ENCODE measurements around the gene TMEM127. TPM values are rescaled to one million over a fixed set of nuclear protein-coding genes. Genes with fewer than 3 reads are reported as not detected.

The TMEM127 gene
- 85.7 TPM for total RNA-seq
- long read RNA-seq, full-length matches to known transcripts, result 144 of 207 reads
- long read RNA-seq, partial matches to known transcripts, result 23 of 207 reads
- long read RNA-seq, other reads (novel, unspliced or antisense), result 40 of 207 reads

GRCh38 chr2:96265840-96266679 is at the start of gene TMEM127, which contains the start of gene CIAO1:
TMEM127 (minus strand) TSS chr2:96265997; CDS start chr2:96265381, 616 bp downstream.
CIAO1 (plus strand) TSS chr2:96266225; CDS start chr2:96266351, 126 bp downstream.
- no peaks in the 10 kb centered on the region for H3K9me3 ChIP-seq (replicated peaks)
- peak within 1 kb of the TSS; percentile 96 for H3K27ac ChIP-seq (replicated peaks)
- H3K4me3 ChIP-seq, result peak within 1 kb of the TSS; percentile 97
- no peaks in the 10 kb centered on the region for H3K27me3 ChIP-seq (ENCODE audit: low read depth)
- intact Hi-C loops (cut with micrococcal nuclease), result no loop called here
- TF ChIP-seq CTCF (IDR thresholded peaks at IDR 0.05; ENCODE audit: borderline replicate concordance), result peak; percentile 28
- H3K36me3 ChIP-seq, result peaks cover 60% of the 10 kb centered on the region
- DNase-seq, result peak; percentile 98
- H3K4me1 ChIP-seq, result peaks cover 65% of the 10 kb centered on the region

GRCh38 chr2:96315005-96315399 is 49.2 kb upstream of the TMEM127 start:
- H3K27me3 ChIP-seq (ENCODE audit: low read depth), result peaks cover 36% of the 10 kb centered on the region
- H3K36me3 ChIP-seq, result no peaks in the 10 kb centered on the region
- no peak overlapping the region for H3K27ac ChIP-seq (replicated peaks)
- no peak overlapping the region for H3K4me3 ChIP-seq
- no peak for DNase-seq
- intact Hi-C loops (cut with micrococcal nuclease), result no loop called here
- H3K4me1 ChIP-seq, result no peaks in the 10 kb centered on the region
- H3K9me3 ChIP-seq (replicated peaks), result no peaks in the 10 kb centered on the region
- TF ChIP-seq CTCF (IDR thresholded peaks at IDR 0.05; ENCODE audit: borderline replicate concordance), result no peak

GRCh38 chr2:96308248-96308647 is 42.5 kb upstream of the TMEM127 start:
- Histone ChIP-seq H3K4me3 (no peak overlapping the region), H3K36me3 (peaks cover 12% of the 10 kb centered on the region), H3K9me3 (replicated peaks) (no peaks in the 10 kb centered on the region), H3K27ac (replicated peaks) (no peak overlapping the region), H3K27me3 (ENCODE audit: low read depth) (no peaks in the 10 kb centered on the region), H3K4me1 (peaks cover 35% of the 10 kb centered on the region)
- DNase-seq, result no peak
- intact Hi-C loops (cut with micrococcal nuclease), result no loop called here
- no peak for TF ChIP-seq CTCF (IDR thresholded peaks at IDR 0.05; ENCODE audit: borderline replicate concordance)

GRCh38 chr2:96306370-96306769 is 40.6 kb upstream of the TMEM127 start:
- peak overlapping the region; percentile 91 for H3K27ac ChIP-seq (replicated peaks)
- H3K9me3 ChIP-seq (replicated peaks), result no peaks in the 10 kb centered on the region

GRCh38 chr2:96305979-96306308 is 40.1 kb upstream of the TMEM127 start:
- TF ChIP-seq CTCF (IDR thresholded peaks at IDR 0.05; ENCODE audit: borderline replicate concordance), result no peak
- no peaks in the 10 kb centered on the region for H3K27me3 ChIP-seq (ENCODE audit: low read depth)
- peak overlapping the region; percentile 91 for H3K27ac ChIP-seq (replicated peaks)

More at GRCh38 chr2:96306370-96306769, 40.6 kb upstream of the TMEM127 start:
- DNase-seq, result no peak
- peaks cover 45% of the 10 kb centered on the region for H3K4me1 ChIP-seq
- H3K27me3 ChIP-seq (ENCODE audit: low read depth), result no peaks in the 10 kb centered on the region
- intact Hi-C loops (cut with micrococcal nuclease), result no loop called here
- peak overlapping the region; percentile 91 for H3K4me3 ChIP-seq
- H3K36me3 ChIP-seq, result peaks cover 30% of the 10 kb centered on the region
- no peak for TF ChIP-seq CTCF (IDR thresholded peaks at IDR 0.05; ENCODE audit: borderline replicate concordance)

More at GRCh38 chr2:96305979-96306308, 40.1 kb upstream of the TMEM127 start:
- intact Hi-C loops (cut with micrococcal nuclease), result no loop called here
- DNase-seq, result no peak
- Histone ChIP-seq H3K9me3 (replicated peaks) (no peaks in the 10 kb centered on the region), H3K4me1 (peaks cover 45% of the 10 kb centered on the region), H3K36me3 (peaks cover 35% of the 10 kb centered on the region), H3K4me3 (peak overlapping the region; percentile 91)
